IPS-18a (cell line): ENCODE data around the gene NTNG1.

Experiments
- H3K27ac ChIP-seq: one replicate; pipeline ENCODE4 v1.5.1; 2013; ENCODE audit warnings: low read length
- H3K27me3 ChIP-seq: one replicate; pipeline ENCODE4 v1.6.1; 2013; ENCODE audit warnings: mild to moderate bottlenecking, low read length; ENCODE audit not compliant: control insufficient read depth, insufficient read depth
- H3K36me3 ChIP-seq: one replicate; pipeline ENCODE4 v1.6.1; 2013; ENCODE audit warnings: low read depth, low read length; ENCODE audit not compliant: control insufficient read depth
- H3K4me1 ChIP-seq: one replicate; pipeline ENCODE4 v1.6.1; 2013; ENCODE audit warnings: low read depth, low read length; ENCODE audit not compliant: control insufficient read depth
- H3K4me3 ChIP-seq: one replicate; pipeline ENCODE4 v1.5.1; 2013; ENCODE audit warnings: low read length
- H3K9ac ChIP-seq: one replicate; pipeline ENCODE4 v1.6.1; 2013; ENCODE audit warnings: mild to moderate bottlenecking, low read length, moderate library complexity
- H3K9me3 ChIP-seq: one replicate; pipeline ENCODE4 v1.6.1; 2013; ENCODE audit warnings: low read depth, low read length; ENCODE audit not compliant: control insufficient read depth

NTNG1 gene

GRCh38 chr1:107494061-107494460 lies 353.2 kb downstream of the NTNG1 start:
- Histone ChIP-seq H3K9me3 (no peaks in the 10 kb centered on the region), H3K9ac (no peak overlapping the region), H3K27me3 (no peaks in the 10 kb centered on the region), H3K36me3 (no peaks in the 10 kb centered on the region), H3K27ac (no peak overlapping the region), H3K4me1 (no peaks in the 10 kb centered on the region), H3K4me3 (no peak overlapping the region)

GRCh38 chr1:107496002-107496401 lies 355.2 kb downstream of the NTNG1 start:
- no peak overlapping the region for H3K4me3 ChIP-seq
- H3K9me3 ChIP-seq: no peaks in the 10 kb centered on the region
- no peaks in the 10 kb centered on the region for H3K27me3 ChIP-seq
- no peaks in the 10 kb centered on the region for H3K4me1 ChIP-seq
- H3K27ac ChIP-seq: no peak overlapping the region
- no peak overlapping the region for H3K9ac ChIP-seq
- H3K36me3 ChIP-seq: no peaks in the 10 kb centered on the region

GRCh38 chr1:107499139-107499744 lies 358.4 kb downstream of the NTNG1 start:
- Histone ChIP-seq H3K36me3 (no peaks in the 10 kb centered on the region), H3K27me3 (no peaks in the 10 kb centered on the region), H3K4me1 (no peaks in the 10 kb centered on the region), H3K27ac (no peak overlapping the region), H3K9ac (no peak overlapping the region), H3K9me3 (no peaks in the 10 kb centered on the region), H3K4me3 (no peak overlapping the region)

- Histone ChIP-seq H3K9ac (no peak overlapping the region), H3K27ac (no peak overlapping the region), H3K4me3 (no peak overlapping the region), H3K9me3 (no peaks in the 10 kb centered on the region), H3K4me1 (no peaks in the 10 kb centered on the region), H3K27me3 (no peaks in the 10 kb centered on the region), H3K36me3 (no peaks in the 10 kb centered on the region)
Observed at GRCh38 chr1:107501081-107501605, 360.3 kb downstream of the NTNG1 start.

- H3K27me3 ChIP-seq: no peaks in the 10 kb centered on the region
- no peaks in the 10 kb centered on the region for H3K36me3 ChIP-seq
- H3K27ac ChIP-seq: no peak overlapping the region
Observed at GRCh38 chr1:107510347-107510746, 369.5 kb downstream of the NTNG1 start.

GRCh38 chr1:107512836-107513235 lies 372.0 kb downstream of the NTNG1 start:
- Histone ChIP-seq H3K9me3 (peaks cover 4% of the 10 kb centered on the region), H3K27ac (no peak overlapping the region), H3K9ac (no peak overlapping the region), H3K4me3 (no peak overlapping the region), H3K4me1 (no peaks in the 10 kb centered on the region), H3K27me3 (no peaks in the 10 kb centered on the region), H3K36me3 (no peaks in the 10 kb centered on the region)

More at GRCh38 chr1:107510347-107510746, 369.5 kb downstream of the NTNG1 start:
- H3K4me3 ChIP-seq: no peak overlapping the region
- H3K9ac ChIP-seq: no peak overlapping the region
- no peaks in the 10 kb centered on the region for H3K4me1 ChIP-seq
- H3K9me3 ChIP-seq: peaks cover 4% of the 10 kb centered on the region

GRCh38 chr1:107514841-107515240 lies 374.0 kb downstream of the NTNG1 start:
- Histone ChIP-seq H3K4me3 (no peak overlapping the region), H3K9ac (no peak overlapping the region), H3K4me1 (no peaks in the 10 kb centered on the region), H3K36me3 (no peaks in the 10 kb centered on the region), H3K27ac (no peak overlapping the region), H3K9me3 (peaks cover 3% of the 10 kb centered on the region), H3K27me3 (no peaks in the 10 kb centered on the region)

GRCh38 chr1:107515702-107516101 lies 374.9 kb downstream of the NTNG1 start:
- no peak overlapping the region for H3K27ac ChIP-seq
- no peaks in the 10 kb centered on the region for H3K27me3 ChIP-seq
- no peaks in the 10 kb centered on the region for H3K4me1 ChIP-seq
- no peak overlapping the region for H3K4me3 ChIP-seq
- H3K9me3 ChIP-seq: no peaks in the 10 kb centered on the region
- H3K9ac ChIP-seq: no peak overlapping the region
- H3K36me3 ChIP-seq: no peaks in the 10 kb centered on the region

GRCh38 chr1:107523061-107523460 lies 382.2 kb downstream of the NTNG1 start:
- no peak overlapping the region for H3K9ac ChIP-seq
- H3K4me3 ChIP-seq: no peak overlapping the region
- H3K4me1 ChIP-seq: peaks cover 10% of the 10 kb centered on the region
- no peaks in the 10 kb centered on the region for H3K36me3 ChIP-seq
- no peak overlapping the region for H3K27ac ChIP-seq
- H3K27me3 ChIP-seq: no peaks in the 10 kb centered on the region
- H3K9me3 ChIP-seq: no peaks in the 10 kb centered on the region

GRCh38 chr1:107523736-107524135 lies 382.9 kb downstream of the NTNG1 start:
- Histone ChIP-seq H3K9me3 (no peaks in the 10 kb centered on the region), H3K4me1 (peaks cover 10% of the 10 kb centered on the region), H3K4me3 (no peak overlapping the region), H3K9ac (no peak overlapping the region), H3K36me3 (no peaks in the 10 kb centered on the region), H3K27me3 (no peaks in the 10 kb centered on the region), H3K27ac (no peak overlapping the region)

- H3K4me3 ChIP-seq: no peak overlapping the region
- no peaks in the 10 kb centered on the region for H3K36me3 ChIP-seq
- no peaks in the 10 kb centered on the region for H3K9me3 ChIP-seq
- no peak overlapping the region for H3K27ac ChIP-seq
- H3K27me3 ChIP-seq: no peaks in the 10 kb centered on the region
- H3K4me1 ChIP-seq: peaks cover 10% of the 10 kb centered on the region
- no peak overlapping the region for H3K9ac ChIP-seq
Observed at GRCh38 chr1:107524301-107524700, 383.5 kb downstream of the NTNG1 start.

- Histone ChIP-seq H3K36me3 (no peaks in the 10 kb centered on the region), H3K4me1 (peaks cover 10% of the 10 kb centered on the region), H3K9me3 (no peaks in the 10 kb centered on the region), H3K27me3 (no peaks in the 10 kb centered on the region), H3K4me3 (no peak overlapping the region), H3K9ac (no peak overlapping the region), H3K27ac (no peak overlapping the region)
Observed at GRCh38 chr1:107525145-107525544, 384.3 kb downstream of the NTNG1 start.
